Liver (tissue), 9 donors: Measurements from ENCODE around the gene CACNA1C. TPM values are rescaled to one million over a fixed set of nuclear protein-coding genes. Genes with fewer than 3 reads are reported as not detected.

Source experiments
- DNase-seq: peaks from one replicate; pipeline ENCODE4 v3.0.0-alpha.2; 2017; ENCODE audit warnings: low spot score
- H3K27ac ChIP-seq, 2 donors: one replicate each; pipeline ENCODE4 v1.7.0; 2013; ENCODE audit warnings: inconsistent platforms in 2 of 2, low read length in 2 of 2, control low read depth in 1 of 2, low read depth in 1 of 2, mild to moderate bottlenecking in 1 of 2
- H3K27me3 ChIP-seq, 4 donors: one replicate each; pipeline versions ENCODE4 v1.6.1 to v1.7.0; 2013; ENCODE audit warnings: low read length in 3 of 4, inconsistent platforms in 1 of 4, mild to moderate bottlenecking in 1 of 4, moderate library complexity in 1 of 4; ENCODE audit not compliant: control insufficient read depth in 4 of 4, insufficient read depth in 4 of 4
- H3K36me3 ChIP-seq, 4 donors: one replicate each; pipeline versions ENCODE4 v1.6.1 to v1.7.0; 2013; ENCODE audit warnings: low read length in 3 of 4, mild to moderate bottlenecking in 3 of 4, low read depth in 1 of 4, moderate library complexity in 1 of 4; ENCODE audit not compliant: control insufficient read depth in 4 of 4, insufficient read depth in 3 of 4
- H3K4me1 ChIP-seq, 4 donors: one replicate each; pipeline versions ENCODE4 v1.6.1 to v1.7.0; 2013; ENCODE audit warnings: low read length in 3 of 4, mild to moderate bottlenecking in 3 of 4, moderate library complexity in 1 of 4; ENCODE audit not compliant: control insufficient read depth in 4 of 4, insufficient read depth in 4 of 4
- H3K4me3 ChIP-seq, 3 donors: one replicate each; pipeline versions ENCODE4 v1.6.1 to v1.7.0; 2013; ENCODE audit warnings: low read length in 3 of 3, control low read depth in 1 of 3, low read depth in 1 of 3, mild to moderate bottlenecking in 1 of 3
- H3K9ac ChIP-seq, 2 donors: one replicate each; pipeline ENCODE4 v1.7.0; 2013; ENCODE audit warnings: low read length in 2 of 2, mild to moderate bottlenecking in 2 of 2, moderate library complexity in 2 of 2, control low read depth in 1 of 2, low read depth in 1 of 2
- H3K9me3 ChIP-seq, 4 donors: one replicate each; pipeline versions ENCODE4 v1.6.1 to v1.7.0; 2013; ENCODE audit warnings: low read length in 3 of 4; ENCODE audit not compliant: control insufficient read depth in 4 of 4
- CTCF ChIP-seq: fragments of 150-350 bp; IDR thresholded peaks from 2 replicates; pipeline ENCODE4 v1.5.1; 2017; ENCODE audit warnings: improper control_type of control experiment, low read depth, low read length; ENCODE audit not compliant: missing input control
- EGR1 ChIP-seq, 2 donors: IDR thresholded peaks; 2 replicates each; pipeline ENCODE4 v1.6.1; 2016 to 2018; ENCODE audit warnings: antibody characterized with exemption in 2 of 2, low read depth in 2 of 2
- FOXA1 ChIP-seq: IDR thresholded peaks from 2 replicates; pipeline ENCODE4 v1.6.1; 2016; ENCODE audit warnings: antibody characterized with exemption
- GABPA ChIP-seq, 2 donors: IDR thresholded peaks in 1 of 2; conservative IDR thresholded peaks in 1 of 2; 2 replicates each; pipeline ENCODE4 v1.6.1; 2016; ENCODE audit warnings: antibody characterized with exemption in 2 of 2, mild to moderate bottlenecking in 1 of 2, moderate library complexity in 1 of 2
- HNF4A ChIP-seq, 2 donors: conservative IDR thresholded peaks; 2 replicates each; pipeline ENCODE4 v1.6.1; 2016; ENCODE audit warnings: antibody characterized with exemption in 2 of 2, mild to moderate bottlenecking in 2 of 2
- HNF4G ChIP-seq: IDR thresholded peaks from 2 replicates; pipeline ENCODE4 v1.6.1; 2016; ENCODE audit warnings: antibody characterized with exemption
- JUND ChIP-seq, 2 donors: IDR thresholded peaks; 2 replicates each; pipeline ENCODE4 v1.6.1; 2016; ENCODE audit warnings: antibody characterized with exemption in 2 of 2
- MAX ChIP-seq: IDR thresholded peaks from 2 replicates; pipeline ENCODE4 v1.6.1; 2016; ENCODE audit warnings: antibody characterized with exemption
- NR2F2 ChIP-seq: IDR thresholded peaks from 2 replicates; pipeline ENCODE4 v1.6.1; 2016; ENCODE audit warnings: antibody characterized with exemption
- RAD21 ChIP-seq, 2 donors: IDR thresholded peaks; 2 replicates each; pipeline ENCODE4 v1.6.1; 2016; ENCODE audit warnings: antibody characterized with exemption in 2 of 2, mild to moderate bottlenecking in 2 of 2
- RXRA ChIP-seq, 2 donors: IDR thresholded peaks; 2 replicates each; pipeline ENCODE4 v1.6.1; 2017 to 2018; ENCODE audit warnings: antibody characterized with exemption in 2 of 2, mild to moderate bottlenecking in 1 of 2
- SP1 ChIP-seq: IDR thresholded peaks from 2 replicates; pipeline ENCODE4 v1.6.1; 2018; ENCODE audit warnings: antibody characterized with exemption, mild to moderate bottlenecking
- TAF1 ChIP-seq: conservative IDR thresholded peaks from 2 replicates; pipeline ENCODE4 v1.6.1; 2016; ENCODE audit warnings: antibody characterized with exemption, mild to moderate bottlenecking
- YY1 ChIP-seq: IDR thresholded peaks from 2 replicates; pipeline ENCODE4 v1.6.1; 2016; ENCODE audit warnings: antibody characterized with exemption, mild to moderate bottlenecking
- ZBTB33 ChIP-seq: IDR thresholded peaks from 2 replicates; pipeline ENCODE4 v1.6.1; 2016; ENCODE audit warnings: antibody characterized with exemption
- WGBS: extraction: QIAGEN DNeasy Blood & Tissue Kit; methylation state at CpG from one replicate; pipeline ENCODE4 v1.1.7; 2013; 5-methylcytosine and 5-hydroxymethylcytosine counted together
- polyA plus RNA-seq, 2 donors: library from polyadenylated mRNA; stranded (reverse) in 1 of 2; unstranded in 1 of 2; fragments of 200-250 nt in 1 of 2; fragments of >200 nt in 1 of 2; fragmentation: Nextera tagmentation in 1 of 2; extraction: Ambion mirVana in 1 of 2; gene quantifications; one replicate each; pipeline versions ENCODE4 v1.2.1 to v1.2.3, GENCODE V29; 2013 to 2015
- total RNA-seq, 2 donors: library from RNA; depleted of rRNA; stranded (reverse); fragments of >200 nt; gene quantifications; one replicate each; pipeline ENCODE4 v1.2.3, GENCODE V29; 2014
- TF ChIP-seq, protein P1 (sequence below): IDR thresholded peaks from 2 replicates; pipeline ENCODE4 v1.6.1; 2016; ENCODE audit warnings: antibody characterized with exemption
- donor health status: healthy.
- donor health status: healthy.
- donor health status: healthy.
- donor health status: healthy.
- donor health status: healthy.

The CACNA1C gene
- total and polyA plus RNA-seq, 4 donors = 0.23 to 1.9 (median 0.41) TPM

GRCh38 chr12:2376908-2377657 lies 324.3 kb downstream of the CACNA1C start:
- Histone ChIP-seq H3K27me3 (peaks cover 0 to 7% (median 0%) of the 10 kb centered on the region in 4 donors), H3K4me1 (no peaks in the 10 kb centered on the region), H3K36me3 (no peaks in the 10 kb centered on the region), H3K4me3 (no peak overlapping the region), H3K9me3 (no peaks in the 10 kb centered on the region), H3K9ac (no peak overlapping the region), H3K27ac (no peak overlapping the region)
- TF ChIP-seq SP1 (no peak), ZBTB33 (no peak), JUND (IDR thresholded peaks at IDR 0.05) (no peak), GABPA (IDR thresholded peaks at IDR 0.05 in 1 of 2, conservative IDR thresholded peaks at IDR 0.05 in 1 of 2) (no peak), TAF1 (no peak), FOXA1 (no peak), MAX (no peak), YY1 (no peak), EGR1 (IDR thresholded peaks at IDR 0.05; ENCODE audit: low read depth in 2 of 2) (no peak), HNF4G (no peak)
- TF ChIP-seq, protein P1, sequence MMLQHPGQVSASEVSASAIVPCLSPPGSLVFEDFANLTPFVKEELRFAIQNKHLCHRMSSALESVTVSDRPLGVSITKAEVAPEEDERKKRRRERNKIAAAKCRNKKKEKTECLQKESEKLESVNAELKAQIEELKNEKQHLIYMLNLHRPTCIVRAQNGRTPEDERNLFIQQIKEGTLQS = no peak
- DNase-seq = no peak
- 65% methylated on average over 20 of the region's 20 CpGs for WGBS

- H3K27me3 ChIP-seq = peaks cover 0 to 7% (median 0%) of the 10 kb centered on the region in 4 donors
- H3K36me3 ChIP-seq = no peaks in the 10 kb centered on the region
- WGBS = 75% methylated on average over 7 of the region's 7 CpGs
- no peaks in the 10 kb centered on the region for H3K4me1 ChIP-seq
- DNase-seq = no peak
- H3K4me3 ChIP-seq = no peak overlapping the region
- no peak overlapping the region for H3K9ac ChIP-seq
- TF ChIP-seq RXRA (IDR thresholded peaks at IDR 0.05) (no peak), EGR1 (IDR thresholded peaks at IDR 0.05; ENCODE audit: low read depth in 2 of 2) (no peak), GABPA (IDR thresholded peaks at IDR 0.05 in 1 of 2, conservative IDR thresholded peaks at IDR 0.05 in 1 of 2) (no peak), RAD21 (IDR thresholded peaks at IDR 0.05) (no peak), YY1 (no peak), HNF4A (conservative IDR thresholded peaks at IDR 0.05) (no peak), CTCF (no peak), ZBTB33 (no peak), HNF4G (no peak), SP1 (no peak), FOXA1 (no peak), JUND (IDR thresholded peaks at IDR 0.05) (no peak), NR2F2 (no peak)
- TF ChIP-seq, protein P1 = no peak
- H3K9me3 ChIP-seq = no peaks in the 10 kb centered on the region
- H3K27ac ChIP-seq = no peak overlapping the region
Measured at GRCh38 chr12:2378835-2379330, 326.1 kb downstream of the CACNA1C start.
